ENCODE measurements around the gene PBX4. TPM values are rescaled to one million over a fixed set of nuclear protein-coding genes. Genes with fewer than 3 reads are reported as not detected.

The PBX4 gene
- total RNA-seq, 1 donor from 2014 or later, result 0.93 TPM

DNA sequence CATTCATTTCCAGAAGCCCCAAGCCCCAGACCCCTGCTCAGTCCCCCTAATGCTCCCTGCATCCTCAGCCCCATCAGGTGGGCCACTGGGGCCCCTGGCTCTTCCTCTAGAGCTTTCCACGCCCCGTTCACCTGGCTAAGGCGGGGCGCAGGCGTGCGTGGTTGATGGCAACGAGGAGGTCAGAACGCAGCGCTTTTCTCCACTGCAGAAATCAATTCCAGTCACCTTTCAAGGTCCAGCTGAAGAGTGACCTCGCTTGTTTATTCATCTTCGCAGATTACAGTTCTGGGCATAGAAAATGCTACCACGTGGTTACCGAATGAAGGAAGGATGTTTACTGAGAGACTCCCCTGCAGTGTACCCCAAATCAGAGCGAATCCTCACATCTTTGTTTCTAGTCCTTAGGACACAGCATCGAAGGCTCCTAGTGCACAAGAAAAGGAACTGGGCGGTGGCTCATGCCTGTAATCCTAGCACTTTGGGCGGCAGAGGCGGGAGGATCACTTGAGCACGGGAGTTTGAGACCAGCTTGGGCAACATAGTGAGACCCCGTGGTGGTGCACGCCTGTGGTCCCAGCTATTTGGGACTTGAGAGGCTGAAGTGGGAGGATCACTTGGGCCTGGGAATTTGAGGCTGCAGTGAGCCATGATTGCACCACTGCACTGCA is 828 bp upstream of the PBX4 start:
- Histone ChIP-seq H3K4me3 (ENCODE audit: insufficient read depth, low read depth, low read length) (no peak overlapping the region), H3K9ac (ENCODE audit: low read length) (peak overlapping the region; percentile 18), H3K9me3 (ENCODE audit: insufficient read depth, low read depth, low read length) (no peaks in the 10 kb centered on the region), H3K27me3 (ENCODE audit: insufficient read depth, low read length) (peaks cover 4% of the 10 kb centered on the region), H4K20me1 (ENCODE audit: insufficient read depth, low read length) (no peaks in the 10 kb centered on the region), H2AFZ (ENCODE audit: low read depth, low read length) (peak overlapping the region; percentile 86), H3K79me2 (ENCODE audit: insufficient read depth, low read length) (no peaks in the 10 kb centered on the region), H3K27ac (ENCODE audit: low read depth, low read length) (no peak overlapping the region), H3K36me3 (ENCODE audit: insufficient read depth, low read length) (no peaks in the 10 kb centered on the region), H3K4me2 (ENCODE audit: low read length) (peak overlapping the region; percentile 83), H3K4me1 (ENCODE audit: insufficient read depth, low read length) (peaks cover 5% of the 10 kb centered on the region)
- Mint-ChIP-seq H3K4me1 (ENCODE audit: low read depth, unreplicated experiment) (peaks cover 2% of the 10 kb centered on the region), H3K9me3 (ENCODE audit: unreplicated experiment) (no peaks in the 10 kb centered on the region), H3K4me3 (ENCODE audit: unreplicated experiment) (no peak overlapping the region), H3K27ac (ENCODE audit: unreplicated experiment) (no peak overlapping the region), H3K36me3 (ENCODE audit: low read depth, unreplicated experiment) (peaks cover 16% of the 10 kb centered on the region), H3K27me3 (ENCODE audit: low read depth, unreplicated experiment) (peaks cover 5% of the 10 kb centered on the region)
- no peak for DNase-seq (ENCODE audit: low read depth)
- TF ChIP-seq EZH2 (IDR thresholded peaks at IDR 0.05; ENCODE audit: insufficient read depth, low read length), result no peak
- TF ChIP-seq, protein P1, sequence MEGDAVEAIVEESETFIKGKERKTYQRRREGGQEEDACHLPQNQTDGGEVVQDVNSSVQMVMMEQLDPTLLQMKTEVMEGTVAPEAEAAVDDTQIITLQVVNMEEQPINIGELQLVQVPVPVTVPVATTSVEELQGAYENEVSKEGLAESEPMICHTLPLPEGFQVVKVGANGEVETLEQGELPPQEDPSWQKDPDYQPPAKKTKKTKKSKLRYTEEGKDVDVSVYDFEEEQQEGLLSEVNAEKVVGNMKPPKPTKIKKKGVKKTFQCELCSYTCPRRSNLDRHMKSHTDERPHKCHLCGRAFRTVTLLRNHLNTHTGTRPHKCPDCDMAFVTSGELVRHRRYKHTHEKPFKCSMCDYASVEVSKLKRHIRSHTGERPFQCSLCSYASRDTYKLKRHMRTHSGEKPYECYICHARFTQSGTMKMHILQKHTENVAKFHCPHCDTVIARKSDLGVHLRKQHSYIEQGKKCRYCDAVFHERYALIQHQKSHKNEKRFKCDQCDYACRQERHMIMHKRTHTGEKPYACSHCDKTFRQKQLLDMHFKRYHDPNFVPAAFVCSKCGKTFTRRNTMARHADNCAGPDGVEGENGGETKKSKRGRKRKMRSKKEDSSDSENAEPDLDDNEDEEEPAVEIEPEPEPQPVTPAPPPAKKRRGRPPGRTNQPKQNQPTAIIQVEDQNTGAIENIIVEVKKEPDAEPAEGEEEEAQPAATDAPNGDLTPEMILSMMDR (IDR thresholded peaks at IDR 0.05; ENCODE audit: insufficient read depth, low read depth, low read length), result no peak
- FAIRE-seq, result no peak

DNA sequence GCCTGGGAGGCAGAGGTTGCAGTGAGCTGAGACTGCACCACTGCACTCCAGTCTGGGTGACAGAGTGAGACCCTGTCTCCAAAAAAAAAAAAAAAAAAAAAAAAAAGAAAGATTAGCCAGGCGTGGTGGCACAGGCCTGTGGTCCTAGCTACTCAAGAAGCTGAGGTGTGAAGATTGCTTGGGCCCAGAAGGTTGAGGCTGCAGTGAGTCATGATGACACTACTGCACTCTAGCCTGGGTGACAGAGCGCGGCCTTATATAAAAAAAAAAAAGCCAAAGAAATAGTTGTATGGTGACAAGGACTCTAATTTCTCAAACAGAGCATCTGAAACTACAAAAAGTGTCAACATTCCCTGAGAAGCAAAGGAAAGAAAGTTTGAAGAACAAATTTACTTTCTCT is 3.4 kb downstream of the PBX4 start:
- no peak for FAIRE-seq
- Histone ChIP-seq H3K4me3 (ENCODE audit: insufficient read depth, low read depth, low read length) (no peak overlapping the region), H2AFZ (ENCODE audit: low read depth, low read length) (no peak overlapping the region), H3K9ac (ENCODE audit: low read length) (no peak overlapping the region), H3K4me1 (ENCODE audit: insufficient read depth, low read length) (peaks cover 5% of the 10 kb centered on the region), H3K27ac (ENCODE audit: low read depth, low read length) (no peak overlapping the region), H3K79me2 (ENCODE audit: insufficient read depth, low read length) (no peaks in the 10 kb centered on the region), H3K4me2 (ENCODE audit: low read length) (no peak overlapping the region), H4K20me1 (ENCODE audit: insufficient read depth, low read length) (no peaks in the 10 kb centered on the region), H3K9me3 (ENCODE audit: insufficient read depth, low read depth, low read length) (no peaks in the 10 kb centered on the region), H3K36me3 (ENCODE audit: insufficient read depth, low read length) (no peaks in the 10 kb centered on the region), H3K27me3 (ENCODE audit: insufficient read depth, low read length) (peaks cover 4% of the 10 kb centered on the region)
- Mint-ChIP-seq H3K36me3 (ENCODE audit: low read depth, unreplicated experiment) (peaks cover 7% of the 10 kb centered on the region), H3K27me3 (ENCODE audit: low read depth, unreplicated experiment) (peaks cover 7% of the 10 kb centered on the region), H3K4me3 (ENCODE audit: unreplicated experiment) (no peak overlapping the region), H3K9me3 (ENCODE audit: unreplicated experiment) (no peaks in the 10 kb centered on the region), H3K4me1 (ENCODE audit: low read depth, unreplicated experiment) (peaks cover 11% of the 10 kb centered on the region), H3K27ac (ENCODE audit: unreplicated experiment) (no peak overlapping the region)
- TF ChIP-seq EZH2 (IDR thresholded peaks at IDR 0.05; ENCODE audit: insufficient read depth, low read length), result no peak
- TF ChIP-seq, protein P1 (IDR thresholded peaks at IDR 0.05; ENCODE audit: insufficient read depth, low read depth, low read length), result no peak
- peak; percentile 24 for DNase-seq (ENCODE audit: low read depth)

DNA sequence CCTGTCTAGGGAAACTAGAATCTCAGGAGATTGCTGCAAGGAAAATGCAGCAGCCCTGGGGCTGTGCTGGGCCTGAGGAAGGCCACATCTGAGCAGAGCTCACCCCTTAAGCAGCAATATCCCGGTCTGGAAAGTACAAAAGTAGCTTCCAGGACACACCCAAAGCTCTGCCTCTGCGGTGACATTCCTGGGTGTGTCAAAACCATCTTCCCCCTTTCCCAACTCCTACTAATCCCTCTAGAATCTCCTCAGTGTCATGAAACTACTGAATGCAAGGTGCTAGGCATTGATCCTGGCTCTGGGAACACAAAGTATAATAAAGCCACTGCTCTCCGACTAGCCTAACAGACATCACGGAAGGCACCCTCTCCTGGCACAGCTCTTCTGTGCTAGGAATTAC is 5.0 kb downstream of the PBX4 start:
- H3K27ac ChIP-seq (ENCODE audit: low read depth, low read length), result no peak overlapping the region
- Mint-ChIP-seq H3K36me3 (ENCODE audit: low read depth, unreplicated experiment) (peaks cover 3% of the 10 kb centered on the region), H3K4me1 (ENCODE audit: low read depth, unreplicated experiment) (peaks cover 9% of the 10 kb centered on the region), H3K27ac (ENCODE audit: unreplicated experiment) (no peak overlapping the region), H3K4me3 (ENCODE audit: unreplicated experiment) (peak overlapping the region; percentile 23), H3K9me3 (ENCODE audit: unreplicated experiment) (no peaks in the 10 kb centered on the region), H3K27me3 (ENCODE audit: low read depth, unreplicated experiment) (peaks cover 7% of the 10 kb centered on the region)
- no peak overlapping the region for H3K9ac ChIP-seq (ENCODE audit: low read length)
- no peaks in the 10 kb centered on the region for H3K79me2 ChIP-seq (ENCODE audit: insufficient read depth, low read length)
- no peaks in the 10 kb centered on the region for H3K9me3 ChIP-seq (ENCODE audit: insufficient read depth, low read depth, low read length)
- H3K4me2 ChIP-seq (ENCODE audit: low read length), result no peak overlapping the region
- no peak overlapping the region for H2AFZ ChIP-seq (ENCODE audit: low read depth, low read length)
- peaks cover 3% of the 10 kb centered on the region for H3K4me1 ChIP-seq (ENCODE audit: insufficient read depth, low read length)
- no peaks in the 10 kb centered on the region for H3K36me3 ChIP-seq (ENCODE audit: insufficient read depth, low read length)
- H3K4me3 ChIP-seq (ENCODE audit: insufficient read depth, low read depth, low read length), result no peak overlapping the region
- H4K20me1 ChIP-seq (ENCODE audit: insufficient read depth, low read length), result no peaks in the 10 kb centered on the region
- DNase-seq (ENCODE audit: low read depth), result no peak
- TF ChIP-seq EZH2 (IDR thresholded peaks at IDR 0.05; ENCODE audit: insufficient read depth, low read length), result no peak
- TF ChIP-seq, protein P1 (IDR thresholded peaks at IDR 0.05; ENCODE audit: insufficient read depth, low read depth, low read length), result no peak
- no peak for FAIRE-seq
- peaks cover 4% of the 10 kb centered on the region for H3K27me3 ChIP-seq (ENCODE audit: insufficient read depth, low read length)

Data from astrocyte (in vitro differentiated cells and primary cell).